ENCODE data around the gene TRAPPC6A. TPM values are rescaled to one million over a fixed set of nuclear protein-coding genes. Genes with fewer than 3 reads are reported as not detected.

Gene TRAPPC6A
- total and polyA plus RNA-seq, 2 of the 13 experiments (the other 11 are each of a cell fraction or from before 2014, with no cell fraction given), result 6.5 to 21.0 TPM

- TF ChIP-seq ZNF484 (CRISPR knock-in tag; IDR thresholded peaks at IDR 0.05; ENCODE audit: borderline replicate concordance, low read depth) (no peak), XRCC5 (optimal IDR thresholded peaks at IDR 0.05; ENCODE audit: low read length) (no peak), ZNF605 (CRISPR knock-in tag; IDR thresholded peaks at IDR 0.05) (peak; percentile 74; the same call in 1 of the 2 replicates), ZNF496 (CRISPR knock-in tag; IDR thresholded peaks at IDR 0.05; ENCODE audit: insufficient replicate concordance) (no peak), SCMH1 (CRISPR knock-in tag; IDR thresholded peaks at IDR 0.05; ENCODE audit: borderline replicate concordance) (no peak), MTF2 (CRISPR knock-in tag; IDR thresholded peaks at IDR 0.05; ENCODE audit: borderline replicate concordance) (no peak), HNF4G (IDR thresholded peaks at IDR 0.05; ENCODE audit: borderline replicate concordance, low read depth, low read length) (no peak), HNF4G (CRISPR knock-in tag; IDR thresholded peaks at IDR 0.05; ENCODE audit: borderline replicate concordance, low read depth) (no peak), EED (CRISPR knock-in tag; IDR thresholded peaks at IDR 0.05) (no peak), SMARCC2 (IDR thresholded peaks at IDR 0.05) (no peak), SP140L (CRISPR knock-in tag; IDR thresholded peaks at IDR 0.05; ENCODE audit: borderline replicate concordance) (no peak), SPEN (CRISPR knock-in tag; IDR thresholded peaks at IDR 0.05; ENCODE audit: low read depth) (no peak; the same call in 1 of the 2 replicates), BRCA1 (CRISPR knock-in tag; IDR thresholded peaks at IDR 0.05) (no peak), SALL1 (CRISPR knock-in tag; IDR thresholded peaks at IDR 0.05) (peak; percentile 74; the same call in 1 of the 2 replicates), ZFP37 (CRISPR knock-in tag; IDR thresholded peaks at IDR 0.05; ENCODE audit: borderline replicate concordance) (no peak), BCLAF1 (IDR thresholded peaks at IDR 0.05) (no peak), RBFOX2 (IDR thresholded peaks at IDR 0.05; ENCODE audit: low read depth, low read length) (peak; percentile 92), ARNT (IDR thresholded peaks at IDR 0.05) (no peak), CBX2 (IDR thresholded peaks at IDR 0.05; ENCODE audit: low read depth, low read length) (no peak), CBX2 (CRISPR knock-in tag; IDR thresholded peaks at IDR 0.05; ENCODE audit: low read depth) (no peak), HMG20B (CRISPR knock-in tag; conservative IDR thresholded peaks at IDR 0.05) (no peak), PLSCR1 (CRISPR knock-in tag; IDR thresholded peaks at IDR 0.05; ENCODE audit: borderline replicate concordance) (no peak), ZNF230 (CRISPR knock-in tag; IDR thresholded peaks at IDR 0.05) (no peak)
- TF ChIP-seq, protein P1, sequence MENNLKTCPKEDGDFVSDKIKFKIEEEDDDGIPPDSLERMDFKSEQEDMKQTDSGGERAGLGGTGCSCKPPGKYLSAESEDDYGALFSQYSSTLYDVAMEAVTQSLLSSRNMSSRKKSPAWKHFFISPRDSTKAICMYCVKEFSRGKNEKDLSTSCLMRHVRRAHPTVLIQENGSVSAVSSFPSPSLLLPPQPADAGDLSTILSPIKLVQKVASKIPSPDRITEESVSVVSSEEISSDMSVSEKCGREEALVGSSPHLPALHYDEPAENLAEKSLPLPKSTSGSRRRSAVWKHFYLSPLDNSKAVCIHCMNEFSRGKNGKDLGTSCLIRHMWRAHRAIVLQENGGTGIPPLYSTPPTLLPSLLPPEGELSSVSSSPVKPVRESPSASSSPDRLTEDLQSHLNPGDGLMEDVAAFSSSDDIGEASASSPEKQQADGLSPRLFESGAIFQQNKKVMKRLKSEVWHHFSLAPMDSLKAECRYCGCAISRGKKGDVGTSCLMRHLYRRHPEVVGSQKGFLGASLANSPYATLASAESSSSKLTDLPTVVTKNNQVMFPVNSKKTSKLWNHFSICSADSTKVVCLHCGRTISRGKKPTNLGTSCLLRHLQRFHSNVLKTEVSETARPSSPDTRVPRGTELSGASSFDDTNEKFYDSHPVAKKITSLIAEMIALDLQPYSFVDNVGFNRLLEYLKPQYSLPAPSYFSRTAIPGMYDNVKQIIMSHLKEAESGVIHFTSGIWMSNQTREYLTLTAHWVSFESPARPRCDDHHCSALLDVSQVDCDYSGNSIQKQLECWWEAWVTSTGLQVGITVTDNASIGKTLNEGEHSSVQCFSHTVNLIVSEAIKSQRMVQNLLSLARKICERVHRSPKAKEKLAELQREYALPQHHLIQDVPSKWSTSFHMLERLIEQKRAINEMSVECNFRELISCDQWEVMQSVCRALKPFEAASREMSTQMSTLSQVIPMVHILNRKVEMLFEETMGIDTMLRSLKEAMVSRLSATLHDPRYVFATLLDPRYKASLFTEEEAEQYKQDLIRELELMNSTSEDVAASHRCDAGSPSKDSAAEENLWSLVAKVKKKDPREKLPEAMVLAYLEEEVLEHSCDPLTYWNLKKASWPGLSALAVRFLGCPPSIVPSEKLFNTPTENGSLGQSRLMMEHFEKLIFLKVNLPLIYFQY (CRISPR knock-in tag; IDR thresholded peaks at IDR 0.05; ENCODE audit: borderline replicate concordance), result no peak
- TF ChIP-seq, protein P2, sequence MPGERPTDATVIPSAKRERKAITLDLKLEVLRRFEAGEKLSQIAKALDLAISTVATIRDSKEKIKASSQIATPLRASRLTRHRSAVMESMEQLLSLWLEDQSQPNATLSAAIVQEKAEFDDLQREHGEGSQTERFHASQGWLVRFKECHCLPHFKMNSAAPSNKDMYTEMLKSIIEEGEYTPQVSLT (CRISPR knock-in tag; IDR thresholded peaks at IDR 0.05; ENCODE audit: borderline replicate concordance, low read depth), result no peak
Observed at GRCh38 chr19:45177817-45178261, at the start of gene TRAPPC6A (continued).

Data from HepG2 (cell line).